ENCODE results near the gene SLC24A4.

DNA sequence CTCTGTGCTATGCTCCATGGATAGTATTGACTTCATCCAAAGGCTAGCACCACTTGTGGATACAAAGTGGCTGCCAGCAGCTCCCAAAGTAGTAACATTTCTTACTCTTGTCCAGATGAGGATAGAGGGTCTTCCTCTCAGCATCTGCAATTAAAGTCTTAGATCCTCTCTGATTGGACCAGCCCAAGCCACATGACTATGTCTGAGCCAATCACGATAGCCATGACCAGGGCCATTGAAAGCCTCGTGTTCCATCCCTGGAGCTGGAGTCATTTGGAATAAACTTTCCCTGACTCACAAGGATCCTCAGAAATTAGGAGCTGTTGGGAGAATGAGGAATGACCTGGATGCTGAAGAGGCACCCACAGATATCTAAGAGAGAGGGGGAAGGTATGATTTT is 28.5 kb upstream of the SLC24A4 start:
- TF ChIP-seq, protein P1, sequence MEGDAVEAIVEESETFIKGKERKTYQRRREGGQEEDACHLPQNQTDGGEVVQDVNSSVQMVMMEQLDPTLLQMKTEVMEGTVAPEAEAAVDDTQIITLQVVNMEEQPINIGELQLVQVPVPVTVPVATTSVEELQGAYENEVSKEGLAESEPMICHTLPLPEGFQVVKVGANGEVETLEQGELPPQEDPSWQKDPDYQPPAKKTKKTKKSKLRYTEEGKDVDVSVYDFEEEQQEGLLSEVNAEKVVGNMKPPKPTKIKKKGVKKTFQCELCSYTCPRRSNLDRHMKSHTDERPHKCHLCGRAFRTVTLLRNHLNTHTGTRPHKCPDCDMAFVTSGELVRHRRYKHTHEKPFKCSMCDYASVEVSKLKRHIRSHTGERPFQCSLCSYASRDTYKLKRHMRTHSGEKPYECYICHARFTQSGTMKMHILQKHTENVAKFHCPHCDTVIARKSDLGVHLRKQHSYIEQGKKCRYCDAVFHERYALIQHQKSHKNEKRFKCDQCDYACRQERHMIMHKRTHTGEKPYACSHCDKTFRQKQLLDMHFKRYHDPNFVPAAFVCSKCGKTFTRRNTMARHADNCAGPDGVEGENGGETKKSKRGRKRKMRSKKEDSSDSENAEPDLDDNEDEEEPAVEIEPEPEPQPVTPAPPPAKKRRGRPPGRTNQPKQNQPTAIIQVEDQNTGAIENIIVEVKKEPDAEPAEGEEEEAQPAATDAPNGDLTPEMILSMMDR (IDR thresholded peaks at IDR 0.05), result no peak
- TF ChIP-seq POLR2A (IDR thresholded peaks at IDR 0.05), result no peak
